ENCODE data around the gene PRMT1. TPM values are rescaled to one million over a fixed set of nuclear protein-coding genes. Genes with fewer than 3 reads are reported as not detected.

PRMT1 gene
- total and polyA plus RNA-seq, 2 donors (not counting 1 experiment from before 2014, with no cell fraction given), result 175 to 310 TPM

DNA sequence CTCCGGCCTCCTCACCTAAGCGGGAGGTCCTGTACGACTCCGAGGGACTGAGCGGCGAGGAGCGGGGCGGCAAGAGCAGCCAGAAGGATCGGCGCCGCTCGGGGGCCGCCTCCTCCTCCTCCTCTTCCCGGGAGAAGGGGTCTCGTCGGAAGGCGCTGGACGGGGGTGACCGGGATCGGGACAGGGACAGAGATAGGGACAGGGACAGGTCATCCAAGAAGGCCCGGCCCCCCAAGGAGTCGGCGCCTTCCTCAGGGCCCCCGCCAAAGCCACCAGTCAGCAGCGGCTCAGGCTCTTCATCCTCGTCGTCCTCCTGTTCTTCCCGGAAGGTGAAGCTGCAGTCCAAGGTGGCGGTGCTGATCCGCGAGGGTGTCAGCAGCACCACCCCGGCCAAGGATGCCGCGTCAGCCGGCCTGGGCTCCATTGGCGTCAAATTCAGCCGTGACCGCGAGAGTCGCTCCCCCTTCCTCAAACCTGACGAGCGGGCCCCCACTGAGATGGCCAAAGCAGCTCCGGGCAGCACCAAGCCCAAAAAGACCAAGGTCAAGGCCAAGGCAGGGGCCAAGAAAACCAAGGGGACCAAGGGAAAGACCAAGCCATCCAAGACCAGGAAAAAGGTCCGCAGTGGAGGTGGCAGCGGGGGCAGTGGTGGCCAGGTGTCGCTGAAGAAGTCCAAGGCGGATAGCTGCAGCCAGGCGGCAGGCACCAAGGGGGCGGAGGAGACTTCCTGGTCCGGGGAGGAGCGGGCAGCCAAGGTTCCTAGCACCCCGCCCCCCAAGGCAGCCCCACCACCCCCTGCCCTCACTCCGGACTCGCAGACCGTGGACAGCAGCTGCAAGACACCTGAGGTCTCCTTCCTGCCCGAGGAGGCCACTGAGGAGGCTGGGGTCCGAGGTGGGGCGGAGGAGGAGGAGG lies 24.3 kb upstream of the PRMT1 start:
- H4K20me1 ChIP-seq (ENCODE audit: control insufficient read depth, insufficient read depth, low read length, poor library complexity, severe bottlenecking), result peaks cover 52% of the 10 kb centered on the region
- POLR2A ChIA-PET, result interaction anchor here (0.6 kb wide), 1 partner anchor 47 kb away, joined by 5 read pairs; no protein-coding TSS in a partner anchor
- H3K4me3 ChIP-seq (ENCODE audit: control extremely low read depth in 1 of 5, extremely low read depth in 1 of 5, insufficient read depth in 1 of 5, low read depth in 2 of 5, low read length in 4 of 5), result no peak overlapping the region
- peaks cover 0 to 70% of the 10 kb centered on the region in 2 experiments for H3K36me3 ChIP-seq (replicated peaks in 1 of 2; ENCODE audit: control extremely low read depth in 1 of 2, control insufficient read depth in 1 of 2, extremely low read depth in 1 of 2, insufficient read depth in 2 of 2, low read length in 1 of 2)
- intact Hi-C loops (cut with micrococcal nuclease), result no loop called here
- no peak overlapping the region for H3K27ac ChIP-seq (ENCODE audit: low read length in 2 of 2)
- H3K4me1 ChIP-seq (ENCODE audit: control insufficient read depth in 2 of 2, insufficient read depth in 2 of 2, low read length in 2 of 2), result no peaks in the 10 kb centered on the region
- CTCF ChIA-PET, result no interaction called here
- H3K27me3 Mint-ChIP-seq, result no peaks in the 10 kb centered on the region
- H3K27ac Mint-ChIP-seq, result no peak overlapping the region
- H3K79me2 ChIP-seq (ENCODE audit: control insufficient read depth, insufficient read depth, low read length), result peaks cover 23% of the 10 kb centered on the region
- H3K4me3 Mint-ChIP-seq, result no peak overlapping the region
- no peak overlapping the region for H2AFZ ChIP-seq (ENCODE audit: insufficient read depth, low read depth, low read length, poor library complexity, severe bottlenecking)
- H3K4me1 Mint-ChIP-seq, result no peaks in the 10 kb centered on the region
- DNase-seq (no peak), ATAC-seq (ENCODE audit: low read depth) (no peak)
- no peaks in the 10 kb centered on the region for H3K9me3 Mint-ChIP-seq (ENCODE audit: insufficient read depth)
- TF ChIP-seq, protein P1, sequence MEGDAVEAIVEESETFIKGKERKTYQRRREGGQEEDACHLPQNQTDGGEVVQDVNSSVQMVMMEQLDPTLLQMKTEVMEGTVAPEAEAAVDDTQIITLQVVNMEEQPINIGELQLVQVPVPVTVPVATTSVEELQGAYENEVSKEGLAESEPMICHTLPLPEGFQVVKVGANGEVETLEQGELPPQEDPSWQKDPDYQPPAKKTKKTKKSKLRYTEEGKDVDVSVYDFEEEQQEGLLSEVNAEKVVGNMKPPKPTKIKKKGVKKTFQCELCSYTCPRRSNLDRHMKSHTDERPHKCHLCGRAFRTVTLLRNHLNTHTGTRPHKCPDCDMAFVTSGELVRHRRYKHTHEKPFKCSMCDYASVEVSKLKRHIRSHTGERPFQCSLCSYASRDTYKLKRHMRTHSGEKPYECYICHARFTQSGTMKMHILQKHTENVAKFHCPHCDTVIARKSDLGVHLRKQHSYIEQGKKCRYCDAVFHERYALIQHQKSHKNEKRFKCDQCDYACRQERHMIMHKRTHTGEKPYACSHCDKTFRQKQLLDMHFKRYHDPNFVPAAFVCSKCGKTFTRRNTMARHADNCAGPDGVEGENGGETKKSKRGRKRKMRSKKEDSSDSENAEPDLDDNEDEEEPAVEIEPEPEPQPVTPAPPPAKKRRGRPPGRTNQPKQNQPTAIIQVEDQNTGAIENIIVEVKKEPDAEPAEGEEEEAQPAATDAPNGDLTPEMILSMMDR (IDR thresholded peaks at IDR 0.05), result no peak
- no peak for TF ChIP-seq EZH2 (IDR thresholded peaks at IDR 0.05; ENCODE audit: borderline replicate concordance, insufficient read depth, low read depth, low read length, poor library complexity, severe bottlenecking)
- no peak overlapping the region for H3K4me2 ChIP-seq (replicated peaks; ENCODE audit: low read depth, low read length, poor library complexity, severe bottlenecking)
- H3K9me3 ChIP-seq (ENCODE audit: control extremely low read depth in 1 of 3, control insufficient read depth in 2 of 3, insufficient read depth in 1 of 3, low read length in 2 of 3), result peaks cover 0 to 4% (median 0%) of the 10 kb centered on the region in 3 donors
- H3K9ac ChIP-seq (ENCODE audit: low read length), result no peak overlapping the region
- no peaks in the 10 kb centered on the region for H3K27me3 ChIP-seq (replicated peaks in 1 of 4; ENCODE audit: control extremely low read depth in 1 of 4, control insufficient read depth in 3 of 4, insufficient read depth in 4 of 4, low read length in 3 of 4)
- 98% methylated on average over 55 of the region's 58 CpGs for WGBS (ENCODE audit: insufficient coverage)

DNA sequence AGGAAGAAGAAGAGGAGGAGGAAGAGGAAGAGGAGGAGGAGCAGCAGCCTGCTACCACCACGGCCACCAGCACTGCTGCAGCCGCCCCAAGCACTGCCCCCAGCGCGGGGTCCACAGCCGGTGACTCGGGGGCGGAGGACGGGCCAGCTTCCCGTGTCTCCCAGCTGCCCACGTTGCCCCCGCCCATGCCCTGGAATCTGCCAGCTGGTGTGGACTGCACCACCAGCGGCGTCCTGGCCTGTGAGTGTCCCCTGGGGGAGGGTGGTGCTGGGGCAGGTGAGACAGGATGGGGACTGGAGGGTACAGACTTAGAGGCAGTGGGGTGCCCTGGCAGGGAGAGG lies 23.6 kb upstream of the PRMT1 start:
- ChIA-PET CTCF (no interaction called here), POLR2A (interaction anchor here (0.6 kb wide), 2 partner anchors 46 to 324 kb away, joined by 5 to 6 read pairs; no protein-coding TSS in a partner anchor)
- H3K4me3 Mint-ChIP-seq, result no peak overlapping the region
- peaks cover 24% of the 10 kb centered on the region for H3K79me2 ChIP-seq (ENCODE audit: control insufficient read depth, insufficient read depth, low read length)
- no peak for DNase-seq
- no peak overlapping the region for H3K4me3 ChIP-seq (ENCODE audit: control extremely low read depth in 1 of 5, extremely low read depth in 1 of 5, insufficient read depth in 1 of 5, low read depth in 2 of 5, low read length in 4 of 5)
- peaks cover 58% of the 10 kb centered on the region for H4K20me1 ChIP-seq (ENCODE audit: control insufficient read depth, insufficient read depth, low read length, poor library complexity, severe bottlenecking)
- H3K27me3 Mint-ChIP-seq, result no peaks in the 10 kb centered on the region
- peaks cover 0 to 73% of the 10 kb centered on the region in 2 experiments for H3K36me3 ChIP-seq (replicated peaks in 1 of 2; ENCODE audit: control extremely low read depth in 1 of 2, control insufficient read depth in 1 of 2, extremely low read depth in 1 of 2, insufficient read depth in 2 of 2, low read length in 1 of 2)
- TF ChIP-seq, protein P1 (IDR thresholded peaks at IDR 0.05), result no peak
- no peak for TF ChIP-seq EZH2 (IDR thresholded peaks at IDR 0.05; ENCODE audit: borderline replicate concordance, insufficient read depth, low read depth, low read length, poor library complexity, severe bottlenecking)
- no peak overlapping the region for H2AFZ ChIP-seq (ENCODE audit: insufficient read depth, low read depth, low read length, poor library complexity, severe bottlenecking)
- H3K4me1 ChIP-seq (ENCODE audit: control insufficient read depth in 2 of 2, insufficient read depth in 2 of 2, low read length in 2 of 2), result no peaks in the 10 kb centered on the region
- H3K4me2 ChIP-seq (replicated peaks; ENCODE audit: low read depth, low read length, poor library complexity, severe bottlenecking), result no peak overlapping the region
- no peak for ATAC-seq (ENCODE audit: low read depth)
- no peak overlapping the region for H3K27ac ChIP-seq (ENCODE audit: low read length in 2 of 2)
- peaks cover 0 to 4% (median 0%) of the 10 kb centered on the region in 3 donors for H3K9me3 ChIP-seq (ENCODE audit: control extremely low read depth in 1 of 3, control insufficient read depth in 2 of 3, insufficient read depth in 1 of 3, low read length in 2 of 3)
- WGBS (ENCODE audit: insufficient coverage), result 99% methylated on average over 13 of the region's 13 CpGs
- H3K9ac ChIP-seq (ENCODE audit: low read length), result no peak overlapping the region
- intact Hi-C loops (cut with micrococcal nuclease), result no loop called here
- H3K9me3 Mint-ChIP-seq (ENCODE audit: insufficient read depth), result no peaks in the 10 kb centered on the region
- peak overlapping the region; percentile 32 for H3K27ac Mint-ChIP-seq
- no peaks in the 10 kb centered on the region for H3K27me3 ChIP-seq (replicated peaks in 1 of 4; ENCODE audit: control extremely low read depth in 1 of 4, control insufficient read depth in 3 of 4, insufficient read depth in 4 of 4, low read length in 3 of 4)
- no peaks in the 10 kb centered on the region for H3K4me1 Mint-ChIP-seq

Data from B cell (primary cell).